GM18907 (cell line): ENCODE data around the gene REV3L.
"Not testable (repeated sequence)": the region's sequence is repeated elsewhere in the genome, so short reads cannot be mapped to it uniquely, and the experiment has no call there.

Experiments
- ATAC-seq: cut with Tn5 transposase; IDR thresholded peaks from one replicate; pipeline ENCODE4 v1.9.1; 2021; ENCODE audit warnings: mild to moderate bottlenecking, moderate library complexity; ENCODE audit not compliant: unreplicated experiment

REV3L gene

GRCh38 chr6:111306104-111306888, 176.7 kb downstream of the REV3L start:
- no peak for ATAC-seq

GRCh38 chr6:111301946-111302345, 181.1 kb downstream of the REV3L start:
- ATAC-seq: peak; percentile 54

- not testable (repeated sequence) for ATAC-seq
Measured at GRCh38 chr6:111300938-111301800, 181.8 kb downstream of the REV3L start.

- no peak for ATAC-seq
Measured at GRCh38 chr6:111297776-111298175, 185.2 kb downstream of the REV3L start.

GRCh38 chr6:111294374-111294967, 188.5 kb downstream of the REV3L start:
- ATAC-seq: no peak

- ATAC-seq: peak; percentile 31
Measured at GRCh38 chr6:111291336-111292259, 191.4 kb downstream of the REV3L start.

GRCh38 chr6:111290689-111291335, 192.2 kb downstream of the REV3L start:
- peak; percentile 95 for ATAC-seq

GRCh38 chr6:111284356-111284755, 198.7 kb downstream of the REV3L start:
- ATAC-seq: not testable (repeated sequence)

GRCh38 chr6:111283707-111284106, 199.3 kb downstream of the REV3L start:
- ATAC-seq: no peak

GRCh38 chr6:111282515-111282914, 200.5 kb downstream of the REV3L start:
- ATAC-seq: no peak

- ATAC-seq: no peak
Measured at GRCh38 chr6:111280445-111280955, 202.5 kb downstream of the REV3L start.

- no peak for ATAC-seq
Measured at GRCh38 chr6:111278731-111279130, 204.3 kb downstream of the REV3L start.

- no peak for ATAC-seq
Measured at GRCh38 chr6:111277819-111278218, 205.2 kb downstream of the REV3L start.

GRCh38 chr6:111276736-111277135, 206.3 kb downstream of the REV3L start:
- no peak for ATAC-seq

GRCh38 chr6:111276335-111276734, 206.7 kb downstream of the REV3L start:
- ATAC-seq: no peak

- no peak for ATAC-seq
Measured at GRCh38 chr6:111274593-111275217, 208.3 kb downstream of the REV3L start.

- ATAC-seq: no peak
Measured at GRCh38 chr6:111270121-111270520, 212.9 kb downstream of the REV3L start.

- no peak for ATAC-seq
Measured at GRCh38 chr6:111269401-111269970, 213.5 kb downstream of the REV3L start.

GRCh38 chr6:111267764-111268333, 215.2 kb downstream of the REV3L start:
- no peak for ATAC-seq
